ENCODE data around the gene ANTXR1.

ANTXR1 gene

DNA sequence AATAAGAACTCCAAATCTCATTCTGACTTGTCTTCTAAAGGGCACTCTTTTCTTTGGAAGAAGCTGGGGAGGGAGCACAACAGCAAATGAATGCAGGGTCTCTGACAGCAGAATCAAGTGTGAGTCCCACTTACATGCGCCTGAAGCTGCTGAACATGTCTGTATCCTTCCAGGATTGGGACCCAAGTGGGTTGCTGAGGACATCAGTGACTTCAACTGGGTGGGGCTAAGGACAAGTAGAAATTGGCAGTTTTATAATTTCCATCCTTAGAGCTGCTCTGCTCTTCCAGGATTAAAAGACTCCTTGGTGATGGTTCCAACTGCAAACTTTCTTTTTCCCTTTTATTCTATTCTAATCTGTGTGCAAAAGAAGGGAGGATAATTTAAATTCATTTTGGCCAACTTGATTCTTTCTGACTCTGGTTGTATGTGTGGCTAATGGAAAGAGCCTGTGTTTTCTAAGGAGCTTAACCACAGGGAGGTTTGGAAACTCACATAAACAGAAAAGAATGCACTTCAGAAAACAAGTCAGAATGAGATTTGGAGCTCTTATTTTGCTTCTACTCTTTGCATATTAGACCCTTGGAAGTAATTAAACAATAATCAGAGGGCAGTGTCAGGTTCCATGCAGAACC is 20.6 kb downstream of the ANTXR1 start:
- H3K4me1 ChIP-seq (ENCODE audit: insufficient read depth, low read length), result no peaks in the 10 kb centered on the region
- no peaks in the 10 kb centered on the region for H3K9me3 ChIP-seq (ENCODE audit: insufficient read depth, low read length, severe bottlenecking)
- no peak overlapping the region for H3K27ac ChIP-seq (ENCODE audit: low read length)
- DNase-seq (no peak), ATAC-seq (ENCODE audit: insufficient read depth, low read depth) (no peak)
- no peak overlapping the region for H2AFZ ChIP-seq (ENCODE audit: low read depth, low read length)
- peaks cover 10% of the 10 kb centered on the region; the same call in 1 of the 2 replicates for H3K79me2 ChIP-seq (ENCODE audit: insufficient read depth, low read length)
- no peak overlapping the region for H3K4me3 ChIP-seq (ENCODE audit: low read depth in 1 of 2, low read length in 2 of 2)
- no peaks in the 10 kb centered on the region; the same call in 1 of the 2 replicates for H4K20me1 ChIP-seq (ENCODE audit: insufficient read depth, low read length)
- no peaks in the 10 kb centered on the region for H3K27me3 ChIP-seq (ENCODE audit: insufficient read depth, low read length, poor library complexity)
- H3K9ac ChIP-seq (ENCODE audit: low read depth, low read length), result no peak overlapping the region
- H3K4me2 ChIP-seq (ENCODE audit: insufficient read depth, low read length), result no peak overlapping the region
- H3K36me3 ChIP-seq (ENCODE audit: insufficient read depth, low read length), result no peaks in the 10 kb centered on the region
- TF ChIP-seq, protein P1, sequence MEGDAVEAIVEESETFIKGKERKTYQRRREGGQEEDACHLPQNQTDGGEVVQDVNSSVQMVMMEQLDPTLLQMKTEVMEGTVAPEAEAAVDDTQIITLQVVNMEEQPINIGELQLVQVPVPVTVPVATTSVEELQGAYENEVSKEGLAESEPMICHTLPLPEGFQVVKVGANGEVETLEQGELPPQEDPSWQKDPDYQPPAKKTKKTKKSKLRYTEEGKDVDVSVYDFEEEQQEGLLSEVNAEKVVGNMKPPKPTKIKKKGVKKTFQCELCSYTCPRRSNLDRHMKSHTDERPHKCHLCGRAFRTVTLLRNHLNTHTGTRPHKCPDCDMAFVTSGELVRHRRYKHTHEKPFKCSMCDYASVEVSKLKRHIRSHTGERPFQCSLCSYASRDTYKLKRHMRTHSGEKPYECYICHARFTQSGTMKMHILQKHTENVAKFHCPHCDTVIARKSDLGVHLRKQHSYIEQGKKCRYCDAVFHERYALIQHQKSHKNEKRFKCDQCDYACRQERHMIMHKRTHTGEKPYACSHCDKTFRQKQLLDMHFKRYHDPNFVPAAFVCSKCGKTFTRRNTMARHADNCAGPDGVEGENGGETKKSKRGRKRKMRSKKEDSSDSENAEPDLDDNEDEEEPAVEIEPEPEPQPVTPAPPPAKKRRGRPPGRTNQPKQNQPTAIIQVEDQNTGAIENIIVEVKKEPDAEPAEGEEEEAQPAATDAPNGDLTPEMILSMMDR (IDR thresholded peaks at IDR 0.05; ENCODE audit: borderline replicate concordance, extremely low read depth, low read length, poor library complexity, severe bottlenecking), result no peak
- TF ChIP-seq EZH2 (IDR thresholded peaks at IDR 0.05; ENCODE audit: borderline replicate concordance, low read depth, low read length, severe bottlenecking), result no peak

DNA sequence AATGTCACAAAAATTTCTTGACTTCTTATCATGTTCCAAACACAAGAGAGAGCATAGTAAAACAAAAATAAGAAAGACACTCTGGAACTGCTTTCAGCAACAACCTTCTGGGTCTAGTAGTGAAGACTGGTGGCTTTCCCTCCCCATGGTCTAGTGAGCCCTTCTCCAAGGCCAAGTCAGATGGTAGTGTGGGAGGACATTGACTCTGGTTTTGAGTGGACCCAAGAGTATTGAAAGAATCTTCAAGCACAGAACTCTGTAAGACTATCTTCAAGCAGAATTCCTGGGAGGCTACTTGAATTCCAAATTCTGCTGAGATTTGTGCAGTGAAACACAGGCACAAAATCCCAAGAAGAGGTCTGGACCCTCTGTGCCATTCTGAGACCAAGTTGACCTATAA is 21.1 kb downstream of the ANTXR1 start:
- H3K27me3 ChIP-seq (ENCODE audit: insufficient read depth, low read length, poor library complexity), result no peaks in the 10 kb centered on the region
- DNase-seq (no peak), ATAC-seq (ENCODE audit: insufficient read depth, low read depth) (no peak)
- no peaks in the 10 kb centered on the region for H3K9me3 ChIP-seq (ENCODE audit: insufficient read depth, low read length, severe bottlenecking)
- TF ChIP-seq EZH2 (IDR thresholded peaks at IDR 0.05; ENCODE audit: borderline replicate concordance, low read depth, low read length, severe bottlenecking), result no peak
- TF ChIP-seq, protein P1 (IDR thresholded peaks at IDR 0.05; ENCODE audit: borderline replicate concordance, extremely low read depth, low read length, poor library complexity, severe bottlenecking), result no peak
- no peak overlapping the region for H3K4me2 ChIP-seq (ENCODE audit: insufficient read depth, low read length)
- no peaks in the 10 kb centered on the region for H3K36me3 ChIP-seq (ENCODE audit: insufficient read depth, low read length)
- no peaks in the 10 kb centered on the region; the same call in 1 of the 2 replicates for H4K20me1 ChIP-seq (ENCODE audit: insufficient read depth, low read length)
- no peaks in the 10 kb centered on the region for H3K4me1 ChIP-seq (ENCODE audit: insufficient read depth, low read length)
- no peak overlapping the region for H3K9ac ChIP-seq (ENCODE audit: low read depth, low read length)
- H3K79me2 ChIP-seq (ENCODE audit: insufficient read depth, low read length), result peaks cover 10% of the 10 kb centered on the region; the same call in 1 of the 2 replicates
- no peak overlapping the region for H2AFZ ChIP-seq (ENCODE audit: low read depth, low read length)
- H3K27ac ChIP-seq (ENCODE audit: low read length), result no peak overlapping the region
- no peak overlapping the region for H3K4me3 ChIP-seq (ENCODE audit: low read depth in 1 of 2, low read length in 2 of 2)

DNA sequence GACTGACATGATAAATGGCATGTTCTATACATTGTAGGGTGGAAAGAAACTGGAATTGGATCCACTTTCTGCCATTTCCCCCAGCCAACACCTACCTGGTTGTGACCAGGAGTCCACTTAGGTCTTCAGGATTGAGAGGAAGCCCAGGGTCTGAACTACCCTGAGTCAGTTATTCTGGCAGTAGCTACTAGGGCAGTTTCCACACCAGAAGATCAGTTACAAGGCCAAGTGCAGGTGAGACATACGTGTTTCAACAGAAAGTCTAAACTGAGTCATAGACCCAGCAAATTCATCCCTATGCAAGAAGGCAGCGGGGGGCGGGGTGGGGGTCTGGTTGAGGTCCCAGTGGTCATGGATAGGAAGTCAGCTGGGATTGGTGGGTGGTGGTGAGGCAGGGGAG is 21.9 kb downstream of the ANTXR1 start:
- Histone ChIP-seq H3K9ac (ENCODE audit: low read depth, low read length) (no peak overlapping the region), H3K4me1 (ENCODE audit: insufficient read depth, low read length) (no peaks in the 10 kb centered on the region), H3K4me3 (ENCODE audit: low read depth in 1 of 2, low read length in 2 of 2) (no peak overlapping the region), H3K36me3 (ENCODE audit: insufficient read depth, low read length) (peaks cover 2% of the 10 kb centered on the region; the same call in 1 of the 2 replicates), H3K9me3 (ENCODE audit: insufficient read depth, low read length, severe bottlenecking) (no peaks in the 10 kb centered on the region), H3K27ac (ENCODE audit: low read length) (no peak overlapping the region), H2AFZ (ENCODE audit: low read depth, low read length) (no peak overlapping the region), H3K27me3 (ENCODE audit: insufficient read depth, low read length, poor library complexity) (no peaks in the 10 kb centered on the region), H4K20me1 (ENCODE audit: insufficient read depth, low read length) (no peaks in the 10 kb centered on the region; the same call in 1 of the 2 replicates), H3K4me2 (ENCODE audit: insufficient read depth, low read length) (no peak overlapping the region), H3K79me2 (ENCODE audit: insufficient read depth, low read length) (peaks cover 10% of the 10 kb centered on the region; the same call in 1 of the 2 replicates)
- no peak for TF ChIP-seq EZH2 (IDR thresholded peaks at IDR 0.05; ENCODE audit: borderline replicate concordance, low read depth, low read length, severe bottlenecking)
- TF ChIP-seq, protein P1 (IDR thresholded peaks at IDR 0.05; ENCODE audit: borderline replicate concordance, extremely low read depth, low read length, poor library complexity, severe bottlenecking), result no peak
- DNase-seq, result no peak
- ATAC-seq (ENCODE audit: insufficient read depth, low read depth), result no peak

Measured in DND-41 (cell line).